GM12878 (cell line): ENCODE measurements around the gene TSC22D1. TPM values are rescaled to one million over a fixed set of nuclear protein-coding genes. Genes with fewer than 3 reads are reported as not detected.

ENCODE experiments used
- DPF2 ChIP-seq: fragments of 450-650 bp; IDR thresholded peaks from 2 replicates; pipeline ENCODE4 v1.6.1; 2017; ENCODE audit warnings: mild to moderate bottlenecking
- E2F8 ChIP-seq: fragments of 450-650 bp; IDR thresholded peaks from 2 replicates; pipeline ENCODE4 v1.6.1; 2018; ENCODE audit warnings: mild to moderate bottlenecking, low read depth, moderate library complexity; ENCODE audit not compliant: partially characterized antibody
- EP300 ChIP-seq, 2 experiments: fragments of 150-350 bp in 1 of 2; IDR thresholded peaks; 2 replicates each; pipeline ENCODE4 v1.6.1; 2011 to 2012; ENCODE audit warnings: low read depth in 2 of 2, low read length in 2 of 2, borderline replicate concordance in 1 of 2, improper control_type of control experiment in 1 of 2, inconsistent platforms in 1 of 2; ENCODE audit not compliant: control insufficient read depth in 1 of 2
- MXI1 ChIP-seq: fragments of 150-350 bp; IDR thresholded peaks from 2 replicates; pipeline ENCODE4 v1.6.1; 2011; ENCODE audit warnings: low read depth, mild to moderate bottlenecking, inconsistent platforms, low read length, improper control_type of control experiment
- YBX1 ChIP-seq: fragments of 450-650 bp; IDR thresholded peaks from 2 replicates; pipeline ENCODE4 v1.6.1; 2016; ENCODE audit warnings: antibody characterized with exemption
- ZNF207 ChIP-seq: fragments of 450-650 bp; IDR thresholded peaks from 2 replicates; pipeline ENCODE4 v1.6.1; 2014; ENCODE audit warnings: antibody characterized with exemption, mild to moderate bottlenecking, borderline replicate concordance
- ZNF592 ChIP-seq: fragments of 450-650 bp; IDR thresholded peaks from 2 replicates; pipeline ENCODE4 v1.6.1; 2017; ENCODE audit warnings: mild to moderate bottlenecking, moderate library complexity
- polyA plus RNA-seq, 11 experiments: library from polyadenylated mRNA; depleted of rRNA in 4 of 11; unstranded in 6 of 11; stranded (reverse) in 5 of 11; fragments of >200 nt; fragmentation: Nextera tagmentation in 4 of 11; fragmentation: Illumina TruSeq in 1 of 11; extraction: Ambion mirVana in 4 of 11; extraction: Trizol in 1 of 11; gene quantifications; 1 replicate in 1 of 11; 2 replicates in 10 of 11; pipeline versions ENCODE4 v1.2.1 to v1.2.3, GENCODE V29; 2011 to 2016; ENCODE audit warnings: inconsistent platforms in 2 of 11, missing spikeins in 2 of 11, low read depth in 1 of 11
- total RNA-seq, 4 experiments: library from RNA; depleted of rRNA in 3 of 4; stranded (reverse); fragments of >200 nt in 3 of 4; fragmentation: Illumina TruSeq in 1 of 4; extraction: Trizol in 1 of 4; gene quantifications; 2 replicates each; pipeline versions ENCODE4 v1.2.1 to v1.2.3, GENCODE V29; 2013 to 2021
- TF ChIP-seq, protein P1 (sequence below): fragments of 450-650 bp; IDR thresholded peaks from 2 replicates; pipeline ENCODE4 v1.6.1; 2014; ENCODE audit warnings: mild to moderate bottlenecking
- TF ChIP-seq, protein P2 (sequence below), 3 experiments: IDR thresholded peaks in 2 of 3; conservative IDR thresholded peaks in 1 of 3; 2 replicates each; pipeline ENCODE4 v1.5.1; 2011; ENCODE audit warnings: low read depth in 3 of 3, low read length in 3 of 3, mild to moderate bottlenecking in 3 of 3, control low read depth in 2 of 3, moderate library complexity in 2 of 3, inconsistent platforms in 1 of 3, mixed read lengths in 1 of 3; ENCODE audit not compliant: control insufficient read depth in 2 of 3, insufficient read depth in 1 of 3; ENCODE audit errors: extremely low read depth in 1 of 3

The TSC22D1 gene
- total and polyA plus RNA-seq, 10 of the 15 experiments (the other 5 are each of a cell fraction or from before 2014, with no cell fraction given), result 0.37 to 15.7 (median 7.5) TPM

GRCh38 chr13:44431150-44431549, 145.0 kb downstream of the TSC22D1 start (continued):
- TF ChIP-seq, protein P1, sequence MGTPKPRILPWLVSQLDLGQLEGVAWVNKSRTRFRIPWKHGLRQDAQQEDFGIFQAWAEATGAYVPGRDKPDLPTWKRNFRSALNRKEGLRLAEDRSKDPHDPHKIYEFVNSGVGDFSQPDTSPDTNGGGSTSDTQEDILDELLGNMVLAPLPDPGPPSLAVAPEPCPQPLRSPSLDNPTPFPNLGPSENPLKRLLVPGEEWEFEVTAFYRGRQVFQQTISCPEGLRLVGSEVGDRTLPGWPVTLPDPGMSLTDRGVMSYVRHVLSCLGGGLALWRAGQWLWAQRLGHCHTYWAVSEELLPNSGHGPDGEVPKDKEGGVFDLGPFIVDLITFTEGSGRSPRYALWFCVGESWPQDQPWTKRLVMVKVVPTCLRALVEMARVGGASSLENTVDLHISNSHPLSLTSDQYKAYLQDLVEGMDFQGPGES, result no peak
- no peak for TF ChIP-seq ZNF592
- no peak for TF ChIP-seq YBX1
- TF ChIP-seq, protein P2, sequence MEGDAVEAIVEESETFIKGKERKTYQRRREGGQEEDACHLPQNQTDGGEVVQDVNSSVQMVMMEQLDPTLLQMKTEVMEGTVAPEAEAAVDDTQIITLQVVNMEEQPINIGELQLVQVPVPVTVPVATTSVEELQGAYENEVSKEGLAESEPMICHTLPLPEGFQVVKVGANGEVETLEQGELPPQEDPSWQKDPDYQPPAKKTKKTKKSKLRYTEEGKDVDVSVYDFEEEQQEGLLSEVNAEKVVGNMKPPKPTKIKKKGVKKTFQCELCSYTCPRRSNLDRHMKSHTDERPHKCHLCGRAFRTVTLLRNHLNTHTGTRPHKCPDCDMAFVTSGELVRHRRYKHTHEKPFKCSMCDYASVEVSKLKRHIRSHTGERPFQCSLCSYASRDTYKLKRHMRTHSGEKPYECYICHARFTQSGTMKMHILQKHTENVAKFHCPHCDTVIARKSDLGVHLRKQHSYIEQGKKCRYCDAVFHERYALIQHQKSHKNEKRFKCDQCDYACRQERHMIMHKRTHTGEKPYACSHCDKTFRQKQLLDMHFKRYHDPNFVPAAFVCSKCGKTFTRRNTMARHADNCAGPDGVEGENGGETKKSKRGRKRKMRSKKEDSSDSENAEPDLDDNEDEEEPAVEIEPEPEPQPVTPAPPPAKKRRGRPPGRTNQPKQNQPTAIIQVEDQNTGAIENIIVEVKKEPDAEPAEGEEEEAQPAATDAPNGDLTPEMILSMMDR (IDR thresholded peaks at IDR 0.05 in 2 of 3, conservative IDR thresholded peaks at IDR 0.05 in 1 of 3; ENCODE audit: control insufficient read depth in 2 of 3, extremely low read depth in 1 of 3, insufficient read depth in 1 of 3, low read depth in 3 of 3, low read length in 3 of 3), result no peak
- TF ChIP-seq E2F8, result no peak
- no peak for TF ChIP-seq ZNF207
- TF ChIP-seq EP300 (IDR thresholded peaks at IDR 0.05; ENCODE audit: borderline replicate concordance in 1 of 2, control insufficient read depth in 1 of 2, low read depth in 2 of 2, low read length in 2 of 2), result no peak
- no peak for TF ChIP-seq MXI1
- TF ChIP-seq DPF2, result no peak
- TF ChIP-seq, all 136 proteins: peak for 0
